ENCODE data around the gene AGPAT2.

AGPAT2 gene

DNA sequence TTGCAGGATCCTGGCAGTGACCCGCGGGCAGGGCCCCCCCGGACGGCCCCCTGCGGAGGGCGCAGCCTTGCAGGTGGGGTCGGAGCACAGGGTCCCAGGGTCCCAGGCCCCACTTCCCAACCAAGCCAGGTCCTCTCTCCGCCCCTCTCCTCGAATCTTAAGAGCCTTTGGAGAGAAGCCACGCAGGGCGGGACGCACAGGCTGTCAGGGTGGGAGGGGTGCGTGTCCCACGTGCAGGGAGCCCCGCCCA lies 43.0 kb downstream of the AGPAT2 start (continued):
- TF ChIP-seq KLF9 (tag by site-specific recombination; IDR thresholded peaks at IDR 0.05; ENCODE audit: low read depth) = peak; percentile 90; the same call in 1 of the 2 replicates
- TF ChIP-seq ZNF707 (tag by site-specific recombination; IDR thresholded peaks at IDR 0.05) = no peak
- TF ChIP-seq ZNF544 (tag by site-specific recombination; IDR thresholded peaks at IDR 0.05) = no peak
- TF ChIP-seq ZNF23 (tag by site-specific recombination; IDR thresholded peaks at IDR 0.05; ENCODE audit: borderline replicate concordance) = no peak
- TF ChIP-seq, protein P1, sequence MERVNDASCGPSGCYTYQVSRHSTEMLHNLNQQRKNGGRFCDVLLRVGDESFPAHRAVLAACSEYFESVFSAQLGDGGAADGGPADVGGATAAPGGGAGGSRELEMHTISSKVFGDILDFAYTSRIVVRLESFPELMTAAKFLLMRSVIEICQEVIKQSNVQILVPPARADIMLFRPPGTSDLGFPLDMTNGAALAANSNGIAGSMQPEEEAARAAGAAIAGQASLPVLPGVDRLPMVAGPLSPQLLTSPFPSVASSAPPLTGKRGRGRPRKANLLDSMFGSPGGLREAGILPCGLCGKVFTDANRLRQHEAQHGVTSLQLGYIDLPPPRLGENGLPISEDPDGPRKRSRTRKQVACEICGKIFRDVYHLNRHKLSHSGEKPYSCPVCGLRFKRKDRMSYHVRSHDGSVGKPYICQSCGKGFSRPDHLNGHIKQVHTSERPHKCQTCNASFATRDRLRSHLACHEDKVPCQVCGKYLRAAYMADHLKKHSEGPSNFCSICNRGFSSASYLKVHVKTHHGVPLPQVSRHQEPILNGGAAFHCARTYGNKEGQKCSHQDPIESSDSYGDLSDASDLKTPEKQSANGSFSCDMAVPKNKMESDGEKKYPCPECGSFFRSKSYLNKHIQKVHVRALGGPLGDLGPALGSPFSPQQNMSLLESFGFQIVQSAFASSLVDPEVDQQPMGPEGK (tag by site-specific recombination; IDR thresholded peaks at IDR 0.05) = no peak; the same call in 1 of the 2 replicates
- no peak for TF ChIP-seq ZNF394 (tag by site-specific recombination; IDR thresholded peaks at IDR 0.05; ENCODE audit: borderline replicate concordance)
- TF ChIP-seq, protein P2, sequence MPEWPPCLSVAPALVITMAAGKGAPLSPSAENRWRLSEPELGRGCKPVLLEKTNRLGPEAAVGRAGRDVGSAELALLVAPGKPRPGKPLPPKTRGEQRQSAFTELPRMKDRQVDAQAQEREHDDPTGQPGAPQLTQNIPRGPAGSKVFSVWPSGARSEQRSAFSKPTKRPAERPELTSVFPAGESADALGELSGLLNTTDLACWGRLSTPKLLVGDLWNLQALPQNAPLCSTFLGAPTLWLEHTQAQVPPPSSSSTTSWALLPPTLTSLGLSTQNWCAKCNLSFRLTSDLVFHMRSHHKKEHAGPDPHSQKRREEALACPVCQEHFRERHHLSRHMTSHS (tag by site-specific recombination; IDR thresholded peaks at IDR 0.05) = no peak
- TF ChIP-seq ZNF521 (tag by site-specific recombination; IDR thresholded peaks at IDR 0.05) = no peak
- no peak for TF ChIP-seq ZSCAN18 (tag by site-specific recombination; IDR thresholded peaks at IDR 0.05)
- TF ChIP-seq ZSCAN23 (tag by site-specific recombination; IDR thresholded peaks at IDR 0.05) = no peak
- no peak for TF ChIP-seq ZNF600 (tag by site-specific recombination; IDR thresholded peaks at IDR 0.05)
- no peak for TF ChIP-seq ZNF585B (tag by site-specific recombination; IDR thresholded peaks at IDR 0.05)
- TF ChIP-seq ZFHX2 (tag by site-specific recombination; conservative IDR thresholded peaks at IDR 0.05) = peak; percentile 42; the same call in 1 of the 2 replicates
- TF ChIP-seq ZNF677 (tag by site-specific recombination; IDR thresholded peaks at IDR 0.05) = no peak
- TF ChIP-seq, protein P3, sequence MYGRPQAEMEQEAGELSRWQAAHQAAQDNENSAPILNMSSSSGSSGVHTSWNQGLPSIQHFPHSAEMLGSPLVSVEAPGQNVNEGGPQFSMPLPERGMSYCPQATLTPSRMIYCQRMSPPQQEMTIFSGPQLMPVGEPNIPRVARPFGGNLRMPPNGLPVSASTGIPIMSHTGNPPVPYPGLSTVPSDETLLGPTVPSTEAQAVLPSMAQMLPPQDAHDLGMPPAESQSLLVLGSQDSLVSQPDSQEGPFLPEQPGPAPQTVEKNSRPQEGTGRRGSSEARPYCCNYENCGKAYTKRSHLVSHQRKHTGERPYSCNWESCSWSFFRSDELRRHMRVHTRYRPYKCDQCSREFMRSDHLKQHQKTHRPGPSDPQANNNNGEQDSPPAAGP (tag by site-specific recombination; IDR thresholded peaks at IDR 0.05) = no peak
- TF ChIP-seq ZEB2 (tag by site-specific recombination; IDR thresholded peaks at IDR 0.05) = no peak
- TF ChIP-seq TRIM28 (IDR thresholded peaks at IDR 0.05; ENCODE audit: borderline replicate concordance, low read length) = no peak
- TF ChIP-seq, protein P4, sequence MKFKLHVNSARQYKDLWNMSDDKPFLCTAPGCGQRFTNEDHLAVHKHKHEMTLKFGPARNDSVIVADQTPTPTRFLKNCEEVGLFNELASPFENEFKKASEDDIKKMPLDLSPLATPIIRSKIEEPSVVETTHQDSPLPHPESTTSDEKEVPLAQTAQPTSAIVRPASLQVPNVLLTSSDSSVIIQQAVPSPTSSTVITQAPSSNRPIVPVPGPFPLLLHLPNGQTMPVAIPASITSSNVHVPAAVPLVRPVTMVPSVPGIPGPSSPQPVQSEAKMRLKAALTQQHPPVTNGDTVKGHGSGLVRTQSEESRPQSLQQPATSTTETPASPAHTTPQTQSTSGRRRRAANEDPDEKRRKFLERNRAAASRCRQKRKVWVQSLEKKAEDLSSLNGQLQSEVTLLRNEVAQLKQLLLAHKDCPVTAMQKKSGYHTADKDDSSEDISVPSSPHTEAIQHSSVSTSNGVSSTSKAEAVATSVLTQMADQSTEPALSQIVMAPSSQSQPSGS (tag by site-specific recombination; IDR thresholded peaks at IDR 0.05; ENCODE audit: low read depth) = no peak
- TF ChIP-seq ZNF391 (tag by site-specific recombination; IDR thresholded peaks at IDR 0.05; ENCODE audit: borderline replicate concordance, low read depth) = no peak
- TF ChIP-seq ZNF426 (tag by site-specific recombination; IDR thresholded peaks at IDR 0.05) = no peak
- TF ChIP-seq PRDM6 (tag by site-specific recombination; IDR thresholded peaks at IDR 0.05) = no peak
- TF ChIP-seq SP3 (tag by site-specific recombination; IDR thresholded peaks at IDR 0.05) = peak; percentile 34; the same call in 1 of the 2 replicates
